Esophagus squamous epithelium (tissue), 4 donors: Measurements from ENCODE around the gene LIN7B.

Source experiments
- POLR2A ChIP-seq, 4 donors: fragments of 450-650 bp; IDR thresholded peaks; one replicate each; pipeline ENCODE4 v1.6.1; 2017; ENCODE audit warnings: antibody characterized with exemption in 4 of 4, mild to moderate bottlenecking in 4 of 4, moderate library complexity in 3 of 4
- TF ChIP-seq, protein P1 (sequence below), 6 experiments: fragments of 450-650 bp in 4 of 6; fragments of 200-600 bp in 2 of 6; sonication (generic) in 2 of 6; IDR thresholded peaks; one replicate each; pipeline ENCODE4 v1.5.1; 2016 to 2019; ENCODE audit warnings: antibody characterized with exemption in 6 of 6, mild to moderate bottlenecking in 4 of 6, moderate library complexity in 4 of 6

- TF ChIP-seq, protein P1, sequence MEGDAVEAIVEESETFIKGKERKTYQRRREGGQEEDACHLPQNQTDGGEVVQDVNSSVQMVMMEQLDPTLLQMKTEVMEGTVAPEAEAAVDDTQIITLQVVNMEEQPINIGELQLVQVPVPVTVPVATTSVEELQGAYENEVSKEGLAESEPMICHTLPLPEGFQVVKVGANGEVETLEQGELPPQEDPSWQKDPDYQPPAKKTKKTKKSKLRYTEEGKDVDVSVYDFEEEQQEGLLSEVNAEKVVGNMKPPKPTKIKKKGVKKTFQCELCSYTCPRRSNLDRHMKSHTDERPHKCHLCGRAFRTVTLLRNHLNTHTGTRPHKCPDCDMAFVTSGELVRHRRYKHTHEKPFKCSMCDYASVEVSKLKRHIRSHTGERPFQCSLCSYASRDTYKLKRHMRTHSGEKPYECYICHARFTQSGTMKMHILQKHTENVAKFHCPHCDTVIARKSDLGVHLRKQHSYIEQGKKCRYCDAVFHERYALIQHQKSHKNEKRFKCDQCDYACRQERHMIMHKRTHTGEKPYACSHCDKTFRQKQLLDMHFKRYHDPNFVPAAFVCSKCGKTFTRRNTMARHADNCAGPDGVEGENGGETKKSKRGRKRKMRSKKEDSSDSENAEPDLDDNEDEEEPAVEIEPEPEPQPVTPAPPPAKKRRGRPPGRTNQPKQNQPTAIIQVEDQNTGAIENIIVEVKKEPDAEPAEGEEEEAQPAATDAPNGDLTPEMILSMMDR (IDR thresholded peaks at IDR 0.05): no peak
- TF ChIP-seq POLR2A (IDR thresholded peaks at IDR 0.05): no peak
Measured at GRCh38 chr19:49126575-49126974, 12.4 kb downstream of the LIN7B start.
